ENCODE measurements around the gene FAU.

Gene FAU

DNA sequence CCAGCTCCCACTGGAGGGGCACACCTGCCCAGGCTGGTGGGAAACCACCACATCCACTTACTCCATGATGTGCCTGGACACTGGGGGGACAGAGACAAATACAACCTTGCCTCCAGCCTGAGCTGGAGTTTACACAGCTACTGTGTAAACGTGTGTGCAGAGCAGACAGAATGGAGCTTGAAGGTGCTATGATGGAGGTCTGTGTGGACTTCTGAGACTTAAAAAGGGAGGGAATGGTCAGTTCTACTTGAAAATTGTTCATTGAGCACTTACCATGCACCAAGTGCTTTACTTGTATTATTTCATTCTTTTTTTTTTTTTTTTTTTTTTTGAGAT is 49.3 kb downstream of the FAU start:
- no peak for DNase-seq (ENCODE audit: low spot score)

- DNase-seq (ENCODE audit: low spot score): no peak
Measured at GRCh38 chr11:65071907-65072630, 49.9 kb downstream of the FAU start.
